Activated T-helper 9 cell treated with anti-CD3 and anti-CD28 coated beads, Interleukin-2, amount 50 U/mL, for 16 hours (primary cell): ENCODE data around the gene ZNF618.
"Not testable (repeated sequence)": the region's sequence is repeated elsewhere in the genome, so short reads cannot be mapped to it uniquely, and the experiment has no call there.

Experiments used
- DNase-seq: peaks from one replicate; pipeline ENCODE4 v3.0.0-alpha.2; 2020; ENCODE audit warnings: low read depth

The ZNF618 gene

DNA sequence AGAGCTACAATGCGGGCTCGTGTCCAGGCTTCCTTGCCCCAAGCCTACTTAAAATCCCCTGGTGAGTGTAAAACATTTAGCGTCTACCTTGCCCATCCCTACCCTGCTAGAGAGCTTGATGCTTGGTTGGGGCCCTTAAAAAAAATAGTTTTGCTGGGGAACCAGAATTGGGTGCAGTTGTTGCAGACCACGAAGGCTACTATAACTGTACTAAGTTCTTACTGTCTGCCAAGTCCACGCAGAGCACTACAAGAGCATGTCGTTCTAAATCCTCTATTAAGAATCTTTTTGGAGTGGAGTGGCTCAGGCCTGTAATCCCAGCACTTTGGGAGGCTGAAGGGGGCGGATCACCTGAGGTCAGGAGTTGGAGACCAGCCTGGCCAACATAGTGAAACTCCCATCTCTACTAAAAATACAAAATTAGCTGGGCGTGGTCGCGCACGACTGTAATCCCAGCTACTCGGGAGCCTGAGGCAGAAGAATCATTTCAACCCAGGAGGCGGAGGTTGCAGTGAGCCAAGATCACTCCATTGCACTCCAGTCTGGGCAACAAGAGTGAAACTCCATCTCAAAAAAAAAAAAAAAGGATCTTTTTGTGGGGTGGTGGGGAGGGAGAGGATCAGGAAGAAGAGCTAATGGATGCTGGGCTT is 206.8 kb downstream of the ZNF618 start:
- not testable (repeated sequence) for DNase-seq

GRCh38 chr9:114083666-114084065 is 207.6 kb downstream of the ZNF618 start:
- no peak for DNase-seq

GRCh38 chr9:114084282-114085073 is 208.4 kb downstream of the ZNF618 start:
- DNase-seq = no peak

DNA sequence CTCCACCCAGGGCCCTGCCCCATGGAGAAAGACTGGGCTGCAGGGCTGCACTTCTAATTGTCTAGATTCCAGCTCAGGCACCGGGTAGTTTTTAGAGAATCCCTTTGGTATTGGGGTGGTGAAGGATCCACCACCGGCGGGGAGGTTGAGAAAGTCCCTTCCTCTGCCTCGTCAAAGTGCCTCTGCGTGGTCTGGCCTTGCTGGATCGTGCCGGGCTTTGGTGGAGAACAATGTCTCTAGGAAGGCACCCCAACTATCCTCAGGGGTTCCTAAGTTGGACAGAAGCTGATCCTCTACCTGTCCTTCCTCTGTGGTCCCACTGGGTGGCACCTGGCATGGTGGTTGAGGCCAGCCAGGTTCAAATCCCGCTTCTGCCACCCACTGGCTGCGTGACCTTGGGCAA is 209.3 kb downstream of the ZNF618 start:
- DNase-seq = no peak

DNA sequence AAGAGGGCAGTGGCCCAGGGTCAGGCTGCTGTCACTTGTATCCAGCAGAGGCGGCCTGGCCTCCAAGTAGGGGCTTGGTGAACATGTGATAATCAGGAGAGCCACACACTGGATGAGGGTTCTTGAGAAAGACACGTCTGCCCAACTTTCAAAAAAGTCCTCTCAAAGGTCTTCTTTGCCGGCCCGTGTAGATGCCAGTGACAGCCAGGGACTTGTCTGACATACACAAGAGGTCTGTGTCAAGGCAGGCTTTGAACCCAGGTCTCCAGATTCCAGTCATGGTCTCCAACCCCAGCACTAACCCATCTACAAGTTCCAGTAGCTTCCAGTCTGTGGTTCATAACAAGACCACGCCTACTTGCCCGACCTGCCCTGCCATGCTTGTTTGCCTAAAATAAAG is 209.9 kb downstream of the ZNF618 start:
- no peak for DNase-seq

GRCh38 chr9:114086607-114087006 is 210.5 kb downstream of the ZNF618 start:
- DNase-seq = no peak

DNA sequence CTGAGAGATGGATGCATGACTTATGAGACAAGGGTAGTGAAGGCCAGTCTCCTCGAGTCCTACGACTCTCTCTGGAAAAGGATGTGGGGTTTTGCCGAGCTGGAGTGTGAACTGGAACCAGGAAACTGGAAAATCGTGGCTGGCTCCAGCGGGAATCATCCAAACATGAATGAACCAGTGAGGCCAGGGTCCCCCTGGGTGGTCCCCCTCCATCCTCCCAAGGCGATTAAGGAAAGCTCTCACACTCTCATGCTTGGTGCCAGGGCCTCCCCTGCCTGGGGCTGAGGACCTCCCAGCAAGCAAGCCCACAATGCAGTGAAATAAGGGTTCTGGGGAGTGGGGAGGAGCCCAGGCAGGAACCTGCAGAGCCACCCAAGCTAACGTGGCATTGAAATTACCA is 211.6 kb downstream of the ZNF618 start:
- no peak for DNase-seq

GRCh38 chr9:114088571-114089170 is 212.6 kb downstream of the ZNF618 start:
- DNase-seq = no peak

DNA sequence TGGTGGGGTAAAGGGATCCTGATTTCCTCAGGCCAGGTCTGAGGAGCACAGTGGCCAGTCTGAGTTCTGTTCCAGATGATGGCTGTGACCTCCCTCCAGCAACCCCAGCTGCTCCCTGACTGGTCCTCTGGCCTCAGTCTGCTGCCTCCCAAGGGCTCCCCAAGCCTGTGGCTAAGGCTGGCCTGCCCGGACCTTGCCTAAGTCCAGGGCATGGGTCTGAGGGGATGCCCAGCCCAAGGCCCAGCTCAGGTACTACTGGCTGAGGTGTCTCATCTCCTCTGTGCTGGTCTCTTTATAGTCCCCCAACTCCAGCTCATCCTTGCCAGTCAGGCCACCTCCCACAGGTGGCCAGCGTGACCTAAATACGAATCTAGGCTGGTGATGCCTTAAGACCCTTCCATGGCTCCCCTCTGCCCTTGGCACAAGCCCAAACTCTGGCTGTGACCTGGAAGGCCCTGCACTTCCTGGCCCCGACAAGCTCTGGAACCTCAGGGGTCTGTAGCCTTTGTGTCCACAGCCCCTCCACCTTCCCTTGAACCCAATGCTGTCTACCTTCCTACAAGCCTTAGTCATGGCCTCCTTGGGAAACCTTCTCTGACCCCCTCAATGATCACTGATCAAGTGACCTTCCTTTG is 213.2 kb downstream of the ZNF618 start:
- no peak for DNase-seq

- DNase-seq = no peak
Measured at GRCh38 chr9:114090798-114091197, 214.7 kb downstream of the ZNF618 start.

- no peak for DNase-seq
Measured at GRCh38 chr9:114091711-114092110, 215.6 kb downstream of the ZNF618 start.

DNA sequence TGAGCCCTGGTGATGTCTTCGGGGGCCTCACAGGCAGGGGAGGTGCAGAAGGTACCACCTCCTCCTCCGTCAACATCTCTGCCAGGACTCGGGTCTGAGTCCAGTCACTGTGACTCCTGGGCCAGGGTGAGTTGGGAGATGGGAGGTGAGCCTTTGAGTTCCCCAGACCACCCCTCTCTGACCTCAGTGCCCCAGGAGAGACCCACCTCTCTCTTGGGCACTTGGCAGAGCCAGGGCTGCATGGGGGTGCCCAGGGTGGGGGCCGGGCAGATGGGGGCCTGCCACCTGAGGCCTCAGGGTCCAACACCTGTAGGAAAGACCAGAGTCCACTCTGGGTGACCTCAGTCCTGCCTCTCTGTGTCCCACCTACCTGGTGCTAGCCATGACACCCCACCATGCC is 216.2 kb downstream of the ZNF618 start:
- no peak for DNase-seq

DNA sequence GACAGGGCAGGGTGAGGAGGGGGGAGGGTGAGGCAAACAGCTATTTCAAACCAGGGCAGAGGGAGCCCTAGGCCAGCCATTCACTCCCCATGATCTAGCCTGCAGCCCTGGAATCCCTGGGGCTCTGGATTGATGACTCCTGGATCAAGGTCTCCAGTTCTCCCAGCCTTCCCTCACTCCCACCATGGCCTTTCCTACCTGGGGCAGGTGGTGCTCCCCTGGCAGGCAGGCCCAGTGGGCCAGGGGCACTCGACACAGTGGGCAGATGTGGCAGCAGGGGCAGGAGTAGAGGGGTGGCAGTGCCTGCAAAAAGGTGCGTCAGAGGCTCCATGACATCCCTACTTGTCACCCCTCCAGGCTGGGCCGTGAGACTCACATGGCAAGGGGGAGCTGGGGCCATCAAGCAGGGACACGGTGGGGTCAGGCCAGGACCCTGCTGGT is 216.9 kb downstream of the ZNF618 start:
- no peak for DNase-seq

DNA sequence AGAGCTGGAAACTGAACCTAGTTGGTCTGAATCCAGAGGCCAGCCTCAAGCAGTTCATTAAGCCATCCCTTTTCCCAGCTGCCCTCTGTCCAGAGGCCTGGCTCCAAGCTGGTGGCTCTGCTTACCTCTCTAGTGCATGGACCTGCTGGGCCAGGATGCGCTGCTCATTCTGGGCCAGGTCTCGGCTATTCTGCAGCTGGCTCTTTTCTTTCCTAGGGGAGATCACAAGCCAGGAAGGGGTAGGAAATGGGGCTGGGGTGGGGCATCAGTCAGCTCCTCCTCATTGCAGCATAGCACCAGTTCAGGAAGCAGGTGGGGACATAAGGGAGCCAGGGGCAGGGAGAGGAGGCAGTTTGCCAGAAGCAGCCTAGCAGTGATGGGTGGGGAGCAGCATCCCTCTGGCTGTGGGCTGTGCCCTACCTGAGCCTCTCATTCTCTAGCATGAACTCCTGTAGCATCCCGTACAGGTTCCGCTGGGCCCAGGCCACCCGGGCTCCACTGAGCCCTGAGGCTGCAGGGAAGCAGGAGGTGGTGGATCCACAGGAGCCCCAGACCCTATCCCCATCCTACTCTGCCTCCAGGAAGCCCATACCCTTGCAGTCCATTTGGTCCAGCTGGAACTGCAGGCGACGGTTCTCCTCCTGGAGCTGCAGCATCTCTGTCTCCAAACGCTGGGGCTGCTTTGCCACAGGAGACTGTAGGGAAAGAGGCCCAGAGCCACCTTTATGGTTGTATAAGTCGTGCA is 217.8 kb downstream of the ZNF618 start:
- DNase-seq = no peak

GRCh38 chr9:114094971-114095370 is 218.9 kb downstream of the ZNF618 start:
- no peak for DNase-seq

GRCh38 chr9:114096041-114096511 is 220.0 kb downstream of the ZNF618 start:
- no peak for DNase-seq

GRCh38 chr9:114096866-114097612 is 220.9 kb downstream of the ZNF618 start:
- no peak for DNase-seq

DNA sequence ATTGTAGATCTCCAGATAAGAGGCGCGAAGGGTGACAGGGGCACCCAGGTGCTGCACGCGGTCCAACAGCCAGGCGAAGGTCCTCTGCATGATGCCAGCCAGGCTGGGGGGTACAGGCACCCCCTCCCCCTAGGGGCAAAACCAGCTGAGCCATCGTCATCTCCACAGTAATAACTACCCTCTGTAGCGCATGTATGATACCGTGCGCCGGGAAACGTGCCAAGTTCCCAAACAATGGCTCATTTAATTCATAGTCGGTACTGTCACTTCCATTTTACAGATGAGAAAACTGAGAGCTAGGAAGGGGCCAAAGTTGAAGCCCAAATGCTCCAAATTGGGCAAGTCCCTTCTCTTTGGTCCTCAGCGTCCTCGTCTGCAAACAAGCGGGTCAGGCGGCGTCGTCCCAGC is 221.5 kb downstream of the ZNF618 start:
- DNase-seq = no peak

GRCh38 chr9:114098021-114098935 is 222.2 kb downstream of the ZNF618 start:
- DNase-seq = no peak
